GM19452 (cell line): ENCODE measurements around the gene VWC2.

ENCODE experiments used
- ATAC-seq: cut with Tn5 transposase; IDR thresholded peaks from one replicate; pipeline ENCODE4 v1.9.1; 2021; ENCODE audit not compliant: unreplicated experiment

Gene VWC2

DNA sequence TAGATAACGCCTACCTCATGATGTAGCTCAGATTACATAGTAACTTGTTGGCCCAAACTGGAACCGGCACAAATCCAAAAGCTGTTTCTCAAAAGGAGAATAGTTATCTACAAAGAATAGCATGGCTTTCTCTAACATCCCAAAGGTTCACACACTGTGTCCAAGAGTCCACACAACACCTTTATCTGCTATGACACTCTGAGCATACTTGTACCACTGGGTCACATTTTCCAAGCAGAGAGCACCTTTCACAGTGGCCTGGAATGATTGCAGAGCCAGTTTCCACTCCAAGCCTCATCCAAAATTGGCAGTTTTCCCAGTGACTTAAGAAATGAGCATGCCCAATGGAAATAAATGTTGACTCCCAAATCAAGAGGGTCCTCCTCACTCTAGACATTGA, 155.3 kb downstream of the VWC2 start:
- ATAC-seq: no peak

DNA sequence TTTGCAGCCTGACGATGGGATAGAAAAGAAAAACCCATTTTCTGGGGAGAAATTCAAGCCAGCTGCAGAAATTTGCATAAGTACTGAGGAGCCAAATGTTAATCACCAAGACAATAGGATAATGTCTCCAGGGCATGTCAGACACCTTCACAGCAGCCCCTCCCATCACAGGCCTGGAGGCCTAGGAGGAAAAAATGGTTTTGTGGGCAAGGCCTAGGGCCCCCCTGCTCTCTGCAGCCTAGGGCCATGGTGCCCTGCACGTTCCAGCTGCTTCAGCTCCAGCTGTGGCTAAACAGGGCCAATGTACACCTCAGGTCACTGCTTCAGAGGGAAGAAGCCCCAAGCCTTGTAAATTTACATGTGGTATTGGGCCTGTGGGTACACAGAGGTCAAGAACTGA, 158.2 kb downstream of the VWC2 start:
- no peak for ATAC-seq

GRCh38 chr7:49937608-49938007, 164.2 kb downstream of the VWC2 start:
- no peak for ATAC-seq
